Endodermal cell (in vitro differentiated cells): ENCODE measurements around the gene MAPK14. TPM values are rescaled to one million over a fixed set of nuclear protein-coding genes. Genes with fewer than 3 reads are reported as not detected.

Source experiments
- DNase-seq: peaks from one replicate; pipeline ENCODE4 v3.0.0-alpha.2; 2017
- H3K27ac ChIP-seq: 2 replicates; pipeline ENCODE4 v1.5.1; 2013; ENCODE audit warnings: mild to moderate bottlenecking, low read depth, low read length, moderate library complexity
- H3K27me3 ChIP-seq: 2 replicates; pipeline ENCODE4 v1.6.1; 2013; ENCODE audit warnings: mild to moderate bottlenecking, low read length, moderate library complexity; ENCODE audit not compliant: insufficient read depth, control insufficient read depth, poor library complexity, severe bottlenecking
- H3K36me3 ChIP-seq: 2 replicates; pipeline ENCODE4 v1.7.0; 2013; ENCODE audit warnings: mild to moderate bottlenecking, low read length, moderate library complexity; ENCODE audit not compliant: control insufficient read depth, insufficient read depth
- H3K4me1 ChIP-seq: one replicate; pipeline ENCODE4 v1.7.0; 2013; ENCODE audit warnings: low read length; ENCODE audit not compliant: control insufficient read depth, insufficient read depth
- H3K4me3 ChIP-seq: 2 replicates; pipeline ENCODE4 v1.5.1; 2013; ENCODE audit warnings: mild to moderate bottlenecking, low read length, moderate library complexity
- H3K9ac ChIP-seq: 2 replicates; pipeline ENCODE4 v1.6.1; 2013; ENCODE audit warnings: mild to moderate bottlenecking, low read length, moderate library complexity; ENCODE audit not compliant: poor library complexity, severe bottlenecking; ENCODE audit errors: extremely low read depth
- H3K9me3 ChIP-seq: 2 replicates; pipeline ENCODE4 v1.6.1; 2013; ENCODE audit warnings: mild to moderate bottlenecking, low read length, moderate library complexity; ENCODE audit not compliant: control insufficient read depth
- H3K27ac Mint-ChIP-seq: 2 replicates; pipeline ENCODE4 v1.8.0; 2020; ENCODE audit warnings: mixed read lengths
- H3K27me3 Mint-ChIP-seq: 2 replicates; pipeline ENCODE4 v1.8.0; 2021; ENCODE audit warnings: mild to moderate bottlenecking, mixed read lengths; ENCODE audit not compliant: insufficient read depth
- H3K36me3 Mint-ChIP-seq: 2 replicates; pipeline ENCODE4 v1.8.0; 2020; ENCODE audit warnings: low read depth, mixed read lengths
- H3K4me1 Mint-ChIP-seq: 2 replicates; pipeline ENCODE4 v1.8.0; 2020; ENCODE audit warnings: mixed read lengths
- H3K4me3 Mint-ChIP-seq: 2 replicates; pipeline ENCODE4 v1.8.0; 2020; ENCODE audit warnings: mild to moderate bottlenecking, moderate library complexity, mixed read lengths
- H3K9me3 Mint-ChIP-seq: 2 replicates; pipeline ENCODE4 v1.8.0; 2020; ENCODE audit warnings: mild to moderate bottlenecking, mixed read lengths
- WGBS, 2 experiments: methylation state at CpG; one replicate each; pipeline versions ENCODE4 v1.1.5 to v1.1.7; 2013; ENCODE audit warnings: missing lambda C conversion rate in 2 of 2, mixed read lengths in 1 of 2; ENCODE audit not compliant: insufficient coverage in 1 of 2, insufficient read length in 1 of 2; 5-methylcytosine and 5-hydroxymethylcytosine counted together
- total RNA-seq, 2 donors: library from RNA; stranded (reverse); fragmentation: NEBNext Ultra II Directional in 1 of 2; extraction: Animal tissue kit (Norgen Biotek cat#: 25700) in 1 of 2; gene quantifications; 2 replicates in 1 of 2; 3 replicates in 1 of 2; pipeline ENCODE4 v1.2.1, GENCODE V29; 2021
- TF ChIP-seq, protein P1 (sequence below): fragments of 200-600 bp; sonication (generic); conservative IDR thresholded peaks from 2 replicates; pipeline ENCODE4 v1.5.0; 2021; ENCODE audit warnings: antibody characterized with exemption, mild to moderate bottlenecking

Gene MAPK14
- total RNA-seq, 2 donors from 2014 or later = 36.4 to 40.6 TPM

DNA sequence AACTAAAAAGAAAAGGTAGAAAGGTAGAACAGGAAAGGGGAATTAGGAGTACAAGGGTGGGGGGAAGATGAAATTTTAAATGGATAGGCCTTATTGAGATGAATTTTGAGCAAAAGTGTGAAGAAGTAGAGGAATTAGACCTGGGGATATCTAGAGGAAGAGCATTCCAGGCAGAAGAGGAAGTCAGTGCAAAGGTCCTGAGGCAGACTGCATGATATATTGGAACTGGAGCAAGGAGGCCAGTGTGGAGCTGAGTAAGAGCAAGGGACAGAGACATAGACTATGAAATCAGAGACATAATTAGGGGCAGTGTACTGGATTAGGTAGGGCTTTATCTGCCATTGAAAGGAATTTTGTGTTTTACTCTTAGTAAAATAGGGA is 40.4 kb downstream of the MAPK14 start:
- no peak overlapping the region for H3K27ac ChIP-seq

DNA sequence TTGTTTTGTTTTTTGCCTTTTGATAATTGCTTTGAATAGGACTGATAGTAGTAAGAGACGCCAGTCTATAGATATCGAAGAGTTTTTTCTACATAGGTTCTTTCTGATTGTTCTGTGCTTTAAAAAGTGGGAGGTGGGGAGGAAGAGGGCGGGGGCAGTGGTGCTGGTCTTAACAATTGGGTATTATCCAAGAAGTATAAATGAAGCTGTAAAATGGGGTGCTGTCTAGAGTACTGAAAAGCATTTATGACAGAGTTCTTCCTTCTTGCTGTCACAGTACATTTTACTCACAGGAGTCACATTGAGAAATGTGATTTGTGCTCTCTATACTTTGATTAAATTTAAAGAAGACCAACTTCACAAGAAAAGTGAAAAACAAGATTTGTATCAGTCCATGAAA is 41.0 kb downstream of the MAPK14 start:
- no peak overlapping the region for H3K4me3 Mint-ChIP-seq
- H3K27me3 Mint-ChIP-seq = no peaks in the 10 kb centered on the region
- no peak for DNase-seq
- Histone ChIP-seq H3K27ac (no peak overlapping the region), H3K27me3 (no peaks in the 10 kb centered on the region), H3K9ac (no peak overlapping the region), H3K9me3 (no peaks in the 10 kb centered on the region), H3K36me3 (no peaks in the 10 kb centered on the region), H3K4me3 (no peak overlapping the region), H3K4me1 (no peaks in the 10 kb centered on the region)
- 88 to 100% methylated on average over 2 to 3 of the region's 3 CpGs for WGBS, 2 experiments
- TF ChIP-seq, protein P1, sequence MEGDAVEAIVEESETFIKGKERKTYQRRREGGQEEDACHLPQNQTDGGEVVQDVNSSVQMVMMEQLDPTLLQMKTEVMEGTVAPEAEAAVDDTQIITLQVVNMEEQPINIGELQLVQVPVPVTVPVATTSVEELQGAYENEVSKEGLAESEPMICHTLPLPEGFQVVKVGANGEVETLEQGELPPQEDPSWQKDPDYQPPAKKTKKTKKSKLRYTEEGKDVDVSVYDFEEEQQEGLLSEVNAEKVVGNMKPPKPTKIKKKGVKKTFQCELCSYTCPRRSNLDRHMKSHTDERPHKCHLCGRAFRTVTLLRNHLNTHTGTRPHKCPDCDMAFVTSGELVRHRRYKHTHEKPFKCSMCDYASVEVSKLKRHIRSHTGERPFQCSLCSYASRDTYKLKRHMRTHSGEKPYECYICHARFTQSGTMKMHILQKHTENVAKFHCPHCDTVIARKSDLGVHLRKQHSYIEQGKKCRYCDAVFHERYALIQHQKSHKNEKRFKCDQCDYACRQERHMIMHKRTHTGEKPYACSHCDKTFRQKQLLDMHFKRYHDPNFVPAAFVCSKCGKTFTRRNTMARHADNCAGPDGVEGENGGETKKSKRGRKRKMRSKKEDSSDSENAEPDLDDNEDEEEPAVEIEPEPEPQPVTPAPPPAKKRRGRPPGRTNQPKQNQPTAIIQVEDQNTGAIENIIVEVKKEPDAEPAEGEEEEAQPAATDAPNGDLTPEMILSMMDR = no peak
- peaks cover 1% of the 10 kb centered on the region for H3K36me3 Mint-ChIP-seq
- no peak overlapping the region for H3K27ac Mint-ChIP-seq
- no peaks in the 10 kb centered on the region for H3K9me3 Mint-ChIP-seq
- H3K4me1 Mint-ChIP-seq = peaks cover 26% of the 10 kb centered on the region

More for the DNA sequence above, 40.4 kb downstream of the MAPK14 start:
- H3K4me3 ChIP-seq = no peak overlapping the region
- H3K36me3 ChIP-seq = peaks cover under 1% of the 10 kb centered on the region
- H3K4me1 ChIP-seq = no peaks in the 10 kb centered on the region
- Mint-ChIP-seq H3K27me3 (no peaks in the 10 kb centered on the region), H3K4me1 (peaks cover 25% of the 10 kb centered on the region), H3K4me3 (no peak overlapping the region), H3K9me3 (no peaks in the 10 kb centered on the region), H3K36me3 (no peaks in the 10 kb centered on the region), H3K27ac (no peak overlapping the region)
- no peaks in the 10 kb centered on the region for H3K27me3 ChIP-seq
- TF ChIP-seq, protein P1 = no peak
- DNase-seq = no peak
- no peak overlapping the region for H3K9ac ChIP-seq
- H3K9me3 ChIP-seq = no peaks in the 10 kb centered on the region

DNA sequence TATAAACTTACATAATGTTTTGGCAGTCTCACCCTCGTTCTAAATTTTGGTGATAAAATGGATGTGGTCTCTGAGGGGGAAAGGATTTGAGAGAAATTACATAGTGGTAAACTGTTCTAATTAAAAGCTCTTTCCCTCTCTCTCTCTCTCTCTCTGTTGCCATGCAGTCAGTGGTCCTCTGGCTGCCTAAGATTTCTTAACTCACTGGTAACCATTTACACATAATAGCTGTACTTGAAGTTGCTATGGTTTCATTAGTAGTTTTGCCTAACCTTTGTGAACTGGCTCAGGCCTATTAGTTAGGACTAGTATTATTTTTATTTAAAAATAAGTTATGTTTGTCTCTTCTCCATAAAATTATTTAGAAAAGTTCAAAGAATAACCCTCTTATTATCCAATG is 42.0 kb downstream of the MAPK14 start:
- Histone ChIP-seq H3K4me3 (no peak overlapping the region), H3K27ac (no peak overlapping the region), H3K9ac (no peak overlapping the region), H3K4me1 (no peaks in the 10 kb centered on the region), H3K27me3 (no peaks in the 10 kb centered on the region), H3K36me3 (no peaks in the 10 kb centered on the region), H3K9me3 (no peaks in the 10 kb centered on the region)
- Mint-ChIP-seq H3K9me3 (no peaks in the 10 kb centered on the region), H3K27ac (no peak overlapping the region), H3K4me3 (no peak overlapping the region), H3K27me3 (no peaks in the 10 kb centered on the region), H3K36me3 (peaks cover 5% of the 10 kb centered on the region), H3K4me1 (peaks cover 23% of the 10 kb centered on the region)
- TF ChIP-seq, protein P1 = no peak
- no peak for DNase-seq
- WGBS, 2 experiments = no CpG with 5 or more reads among the region's 1 CpG
